HepG2 (cell line): Measurements from ENCODE around the gene AGAP1. TPM values are rescaled to one million over a fixed set of nuclear protein-coding genes. Genes with fewer than 3 reads are reported as not detected.

Experiments
- DR1 ChIP-seq: sonication (generic); formaldehyde crosslinking; IDR thresholded peaks from 2 replicates; pipeline ENCODE4 v1.8.0; 2021; ENCODE audit warnings: mild to moderate bottlenecking, missing genetic modification reagents, inconsistent platforms
- ZC3H13 ChIP-seq: sonication (generic); formaldehyde crosslinking; IDR thresholded peaks from 2 replicates; pipeline ENCODE4 v1.8.1; 2023; ENCODE audit warnings: mild to moderate bottlenecking, missing genetic modification reagents, moderate library complexity
- ZNF281 ChIP-seq: sonication (generic); formaldehyde crosslinking; IDR thresholded peaks from 2 replicates; pipeline ENCODE4 v1.4.0; 2020; ENCODE audit warnings: missing genetic modification reagents, borderline replicate concordance
- ZNF407 ChIP-seq: sonication (generic); formaldehyde crosslinking; IDR thresholded peaks from one replicate; pipeline ENCODE4 v1.5.1; 2020; ENCODE audit warnings: mild to moderate bottlenecking, missing genetic modification reagents; ENCODE audit errors: not compliant biosample characterization
- polyA plus RNA-seq, 8 experiments: library from polyadenylated mRNA; depleted of rRNA in 3 of 8; stranded (reverse) in 7 of 8; unstranded in 1 of 8; fragments of >200 nt; fragmentation: Illumina TruSeq in 4 of 8; extraction: Trizol in 4 of 8; gene quantifications; 2 replicates each; pipeline versions ENCODE4 v1.2.1 to v1.2.3, GENCODE V29; 2011 to 2016; ENCODE audit warnings: low read depth in 4 of 8, missing spikeins in 1 of 8, mixed read lengths in 1 of 8; ENCODE audit not compliant: insufficient read depth in 1 of 8
- total RNA-seq, 5 experiments: library from RNA; depleted of rRNA; stranded (reverse); fragments of >200 nt; fragmentation: Illumina TruSeq; extraction: Trizol; gene quantifications; 2 replicates each; pipeline ENCODE4 v1.2.3, GENCODE V29; 2016; ENCODE audit warnings: low read depth in 1 of 5
- TF ChIP-seq, protein P1 (sequence below): sonication (generic); formaldehyde crosslinking; IDR thresholded peaks from 2 replicates; pipeline ENCODE4 v1.4.0; 2020; ENCODE audit warnings: missing genetic modification reagents

The AGAP1 gene
- total and polyA plus RNA-seq, 2 of the 13 experiments (the other 11 are each of a cell fraction or from before 2014, with no cell fraction given) = 21.2 to 32.7 TPM

DNA sequence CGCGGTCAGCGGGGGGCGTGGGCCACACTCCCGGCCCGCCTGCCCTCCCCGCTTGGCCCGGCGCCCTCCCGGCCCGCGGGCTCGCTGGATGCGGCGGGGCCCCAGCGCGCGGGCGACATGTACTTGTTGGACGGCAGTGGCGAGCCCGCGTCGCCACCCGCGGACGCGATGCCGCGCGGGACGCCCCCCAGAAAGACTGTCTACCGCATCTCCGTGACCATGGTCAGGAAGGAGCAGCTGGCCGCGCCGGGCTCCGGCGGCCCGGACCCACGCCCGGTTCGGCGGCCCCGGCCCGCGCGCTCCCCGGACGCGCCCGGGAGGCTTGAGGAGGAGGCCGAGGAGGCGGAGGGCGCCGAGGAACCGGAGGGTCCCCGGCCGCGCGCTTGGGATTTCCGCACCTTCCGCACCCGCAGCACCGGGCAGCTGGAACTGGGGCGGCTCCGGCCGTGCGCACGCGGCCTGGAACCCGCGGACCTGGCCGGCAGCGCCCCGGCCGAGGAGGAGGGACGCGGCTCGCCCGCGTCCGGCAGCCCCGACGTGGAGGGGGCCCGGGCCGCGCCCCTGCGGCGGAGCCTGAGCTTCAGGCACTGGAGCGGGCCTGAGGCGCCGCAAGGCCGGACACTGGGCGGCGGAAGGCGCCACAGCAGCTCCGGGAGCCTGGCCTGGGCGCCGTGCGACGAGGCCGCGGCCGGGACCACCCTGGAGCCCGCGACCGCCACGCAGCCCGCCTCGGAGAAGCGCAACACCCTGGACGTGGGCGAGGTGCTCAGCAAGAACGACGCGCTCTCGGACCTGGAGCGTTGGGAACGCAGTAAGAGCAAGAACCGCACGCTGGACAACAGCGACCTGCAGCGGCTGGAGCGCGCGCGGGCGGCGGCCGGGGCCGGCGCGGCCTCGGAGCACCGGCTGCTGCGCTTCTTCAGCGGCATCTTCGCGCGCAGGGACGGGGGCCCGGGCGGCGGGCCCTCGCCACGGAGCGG, 176.4 kb downstream of the AGAP1 start (continued):
- TF ChIP-seq ZNF281 (CRISPR knock-in tag) = no peak
- TF ChIP-seq, protein P1, sequence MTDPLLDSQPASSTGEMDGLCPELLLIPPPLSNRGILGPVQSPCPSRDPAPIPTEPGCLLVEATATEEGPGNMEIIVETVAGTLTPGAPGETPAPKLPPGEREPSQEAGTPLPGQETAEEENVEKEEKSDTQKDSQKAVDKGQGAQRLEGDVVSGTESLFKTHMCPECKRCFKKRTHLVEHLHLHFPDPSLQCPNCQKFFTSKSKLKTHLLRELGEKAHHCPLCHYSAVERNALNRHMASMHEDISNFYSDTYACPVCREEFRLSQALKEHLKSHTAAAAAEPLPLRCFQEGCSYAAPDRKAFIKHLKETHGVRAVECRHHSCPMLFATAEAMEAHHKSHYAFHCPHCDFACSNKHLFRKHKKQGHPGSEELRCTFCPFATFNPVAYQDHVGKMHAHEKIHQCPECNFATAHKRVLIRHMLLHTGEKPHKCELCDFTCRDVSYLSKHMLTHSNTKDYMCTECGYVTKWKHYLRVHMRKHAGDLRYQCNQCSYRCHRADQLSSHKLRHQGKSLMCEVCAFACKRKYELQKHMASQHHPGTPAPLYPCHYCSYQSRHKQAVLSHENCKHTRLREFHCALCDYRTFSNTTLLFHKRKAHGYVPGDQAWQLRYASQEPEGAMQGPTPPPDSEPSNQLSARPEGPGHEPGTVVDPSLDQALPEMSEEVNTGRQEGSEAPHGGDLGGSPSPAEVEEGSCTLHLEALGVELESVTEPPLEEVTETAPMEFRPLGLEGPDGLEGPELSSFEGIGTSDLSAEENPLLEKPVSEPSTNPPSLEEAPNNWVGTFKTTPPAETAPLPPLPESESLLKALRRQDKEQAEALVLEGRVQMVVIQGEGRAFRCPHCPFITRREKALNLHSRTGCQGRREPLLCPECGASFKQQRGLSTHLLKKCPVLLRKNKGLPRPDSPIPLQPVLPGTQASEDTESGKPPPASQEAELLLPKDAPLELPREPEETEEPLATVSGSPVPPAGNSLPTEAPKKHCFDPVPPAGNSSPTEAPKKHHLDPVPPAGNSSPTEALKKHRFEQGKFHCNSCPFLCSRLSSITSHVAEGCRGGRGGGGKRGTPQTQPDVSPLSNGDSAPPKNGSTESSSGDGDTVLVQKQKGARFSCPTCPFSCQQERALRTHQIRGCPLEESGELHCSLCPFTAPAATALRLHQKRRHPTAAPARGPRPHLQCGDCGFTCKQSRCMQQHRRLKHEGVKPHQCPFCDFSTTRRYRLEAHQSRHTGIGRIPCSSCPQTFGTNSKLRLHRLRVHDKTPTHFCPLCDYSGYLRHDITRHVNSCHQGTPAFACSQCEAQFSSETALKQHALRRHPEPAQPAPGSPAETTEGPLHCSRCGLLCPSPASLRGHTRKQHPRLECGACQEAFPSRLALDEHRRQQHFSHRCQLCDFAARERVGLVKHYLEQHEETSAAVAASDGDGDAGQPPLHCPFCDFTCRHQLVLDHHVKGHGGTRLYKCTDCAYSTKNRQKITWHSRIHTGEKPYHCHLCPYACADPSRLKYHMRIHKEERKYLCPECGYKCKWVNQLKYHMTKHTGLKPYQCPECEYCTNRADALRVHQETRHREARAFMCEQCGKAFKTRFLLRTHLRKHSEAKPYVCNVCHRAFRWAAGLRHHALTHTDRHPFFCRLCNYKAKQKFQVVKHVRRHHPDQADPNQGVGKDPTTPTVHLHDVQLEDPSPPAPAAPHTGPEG (CRISPR knock-in tag) = no peak
- no peak for TF ChIP-seq ZNF407 (CRISPR knock-in tag)
- TF ChIP-seq DR1 (CRISPR knock-in tag) = no peak
- TF ChIP-seq ZC3H13 = no peak
